ENCODE results near the gene TPM4. TPM values are rescaled to one million over a fixed set of nuclear protein-coding genes. Genes with fewer than 3 reads are reported as not detected.
A peak's percentile ranks its signal among the peaks of the same experiment; 100 is the strongest.

TPM4 gene
- total and polyA plus RNA-seq, 2 of the 13 experiments (the other 11 are each of a cell fraction or from before 2014, with no cell fraction given), result 180 to 188 TPM

GRCh38 chr19:16066611-16067104 lies 9.6 kb upstream of the TPM4 start (continued):
- TF ChIP-seq ZNF710 (CRISPR knock-in tag; IDR thresholded peaks at IDR 0.05; ENCODE audit: borderline replicate concordance), result no peak
- no peak for TF ChIP-seq TSC22D2 (CRISPR knock-in tag; IDR thresholded peaks at IDR 0.05; ENCODE audit: borderline replicate concordance)
- TF ChIP-seq SMAD3 (CRISPR knock-in tag; IDR thresholded peaks at IDR 0.05), result no peak
- TF ChIP-seq ZNF607 (CRISPR knock-in tag; IDR thresholded peaks at IDR 0.05; ENCODE audit: borderline replicate concordance), result no peak
- TF ChIP-seq GLMP (CRISPR knock-in tag; IDR thresholded peaks at IDR 0.05; ENCODE audit: borderline replicate concordance), result no peak
- TF ChIP-seq MYC (CRISPR knock-in tag; IDR thresholded peaks at IDR 0.05; ENCODE audit: borderline replicate concordance), result no peak
- TF ChIP-seq ZNF879 (CRISPR knock-in tag; IDR thresholded peaks at IDR 0.05), result no peak
- no peak for TF ChIP-seq CHD2 (IDR thresholded peaks at IDR 0.05; ENCODE audit: low read depth, low read length)
- no peak for TF ChIP-seq ZNF577 (CRISPR knock-in tag; IDR thresholded peaks at IDR 0.05; ENCODE audit: borderline replicate concordance, low read depth)
- peak; percentile 36 for TF ChIP-seq TEAD3 (CRISPR knock-in tag; optimal IDR thresholded peaks at IDR 0.05; ENCODE audit: borderline replicate concordance)
- TF ChIP-seq SIN3A (IDR thresholded peaks at IDR 0.05; ENCODE audit: borderline replicate concordance, low read depth, low read length), result no peak
- TF ChIP-seq ZNF644 (CRISPR knock-in tag; IDR thresholded peaks at IDR 0.05; ENCODE audit: low read depth), result no peak
- no peak for TF ChIP-seq RELA (CRISPR knock-in tag; IDR thresholded peaks at IDR 0.05)
- TF ChIP-seq KLF11 (CRISPR knock-in tag; IDR thresholded peaks at IDR 0.05), result no peak
- no peak for TF ChIP-seq NR2F6 (IDR thresholded peaks at IDR 0.05)
- peak; percentile 21; the same call in 1 of the 2 replicates for TF ChIP-seq NR2F6 (CRISPR knock-in tag; IDR thresholded peaks at IDR 0.05)
- no peak for TF ChIP-seq CREB3 (CRISPR knock-in tag; IDR thresholded peaks at IDR 0.05)
- peak; percentile 26; the same call in 1 of the 2 replicates for TF ChIP-seq ZBTB33 (CRISPR knock-in tag; IDR thresholded peaks at IDR 0.05)
- TF ChIP-seq MED13 (CRISPR knock-in tag; IDR thresholded peaks at IDR 0.05), result no peak
- TF ChIP-seq TCF7L2 (IDR thresholded peaks at IDR 0.05; ENCODE audit: low read depth, low read length), result no peak
- TF ChIP-seq USF2 (IDR thresholded peaks at IDR 0.05; ENCODE audit: low read depth, low read length), result no peak
- TF ChIP-seq USF2 (CRISPR knock-in tag; IDR thresholded peaks at IDR 0.05; ENCODE audit: borderline replicate concordance), result no peak

Data from HepG2 (cell line).